HUES64 (cell line): ENCODE results near the gene TYSND1.
A peak's percentile ranks its signal among the peaks of the same experiment; 100 is the strongest.
"Not testable (repeated sequence)": the region's sequence is repeated elsewhere in the genome, so short reads cannot be mapped to it uniquely, and the experiment has no call there.

ENCODE experiments used
- H3K27ac ChIP-seq: 2 replicates; pipeline ENCODE4 v1.7.0; 2013; ENCODE audit warnings: low read depth, low read length, inconsistent platforms
- H3K27me3 ChIP-seq: 2 replicates; pipeline ENCODE4 v1.6.1; 2013; ENCODE audit warnings: mild to moderate bottlenecking, low read length; ENCODE audit not compliant: insufficient read depth
- H3K36me3 ChIP-seq: 2 replicates; pipeline ENCODE4 v1.6.1; 2013; ENCODE audit warnings: mild to moderate bottlenecking, low read length; ENCODE audit not compliant: insufficient read depth
- H3K4me1 ChIP-seq: 2 replicates; pipeline ENCODE4 v1.6.1; 2013; ENCODE audit warnings: mild to moderate bottlenecking, low read length, moderate library complexity; ENCODE audit not compliant: insufficient read depth
- H3K4me3 ChIP-seq: 2 replicates; pipeline ENCODE4 v1.5.1; 2013; ENCODE audit warnings: mild to moderate bottlenecking, low read length, moderate library complexity
- H3K9ac ChIP-seq: 2 replicates; pipeline ENCODE4 v1.6.1; 2013; ENCODE audit warnings: mild to moderate bottlenecking, low read depth, low read length
- H3K9me3 ChIP-seq: 2 replicates; pipeline ENCODE4 v1.6.1; 2013; ENCODE audit warnings: low read depth, low read length; ENCODE audit not compliant: insufficient read depth
- WGBS: fragments of 150-250, 120-280 bp; methylation state at CpG from one replicate; pipeline ENCODE4 v1.1.7; 2013; ENCODE audit warnings: missing lambda C conversion rate; 5-methylcytosine and 5-hydroxymethylcytosine counted together

TYSND1 gene

GRCh38 chr10:70162892-70163201, 16.3 kb upstream of the TYSND1 start:
- H3K4me1 ChIP-seq: peaks cover 9% of the 10 kb centered on the region
- peaks cover 65% of the 10 kb centered on the region for H3K36me3 ChIP-seq
- H3K27me3 ChIP-seq: no peaks in the 10 kb centered on the region
- H3K9me3 ChIP-seq: no peaks in the 10 kb centered on the region
- H3K27ac ChIP-seq: no peak overlapping the region; the same call in 1 of the 2 replicates
- WGBS: 83% methylated on average over 1 of the region's 1 CpG
- no peak overlapping the region for H3K4me3 ChIP-seq
- no peak overlapping the region for H3K9ac ChIP-seq

DNA sequence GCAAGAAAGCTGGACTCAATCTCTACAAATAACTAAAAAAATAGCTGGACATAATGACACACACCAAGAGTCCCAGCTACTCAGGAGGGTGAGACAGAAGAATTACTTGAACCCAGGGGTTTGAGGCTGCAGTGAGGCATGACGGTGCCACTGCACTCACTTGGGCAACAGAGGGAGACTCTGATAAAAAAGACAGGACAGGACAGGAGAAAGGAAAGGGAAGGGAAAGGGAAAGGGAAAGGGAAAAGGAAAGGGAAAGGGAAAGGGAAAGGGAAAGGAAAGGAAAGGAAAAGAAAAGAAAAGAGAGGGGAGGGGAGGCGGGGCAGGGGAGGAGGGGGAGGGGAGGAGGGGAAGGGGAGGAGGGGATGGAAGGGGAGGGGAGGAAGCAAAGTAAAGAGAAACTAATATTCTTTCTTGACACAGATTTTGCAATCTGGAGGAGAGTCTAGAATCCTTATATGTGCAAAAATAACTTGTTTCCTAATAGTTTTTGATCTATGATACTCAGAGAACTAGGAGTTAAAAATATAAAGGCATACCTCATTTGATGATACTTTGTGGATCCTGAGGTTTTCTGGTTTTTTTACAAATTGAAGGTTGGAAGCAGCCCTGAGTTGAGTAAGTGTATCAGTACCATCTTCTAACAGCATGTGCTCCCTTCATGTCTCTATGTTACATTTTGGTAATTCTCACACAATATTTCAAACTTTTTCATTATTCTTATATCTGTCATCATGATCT, 15.8 kb upstream of the TYSND1 start:
- Histone ChIP-seq H3K27me3 (no peaks in the 10 kb centered on the region), H3K27ac (no peak overlapping the region; the same call in 1 of the 2 replicates), H3K9ac (no peak overlapping the region), H3K9me3 (no peaks in the 10 kb centered on the region), H3K4me3 (no peak overlapping the region), H3K36me3 (peaks cover 66% of the 10 kb centered on the region), H3K4me1 (peaks cover 9% of the 10 kb centered on the region)
- 89% methylated on average over 1 of the region's 2 CpGs for WGBS

DNA sequence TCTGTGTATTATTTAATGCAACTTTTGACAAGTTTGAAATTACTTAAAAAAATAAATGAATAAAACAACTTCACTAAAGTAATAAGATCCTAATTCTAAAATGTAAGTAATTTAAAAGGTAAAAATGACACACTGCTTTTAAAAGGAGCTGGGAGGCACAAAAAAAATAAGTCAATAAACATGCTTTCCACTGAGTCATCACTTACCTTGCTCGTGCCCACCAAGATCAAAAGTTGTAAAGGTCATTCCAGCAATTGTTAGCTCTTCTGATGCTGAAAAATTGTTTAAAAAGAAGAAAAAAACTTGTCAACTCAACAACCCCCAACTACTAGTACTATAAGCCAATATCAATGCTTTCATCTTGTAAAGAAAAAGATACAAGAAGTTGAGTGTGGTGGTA, 14.3 kb upstream of the TYSND1 start:
- no peak overlapping the region for H3K9ac ChIP-seq
- no peaks in the 10 kb centered on the region for H3K9me3 ChIP-seq
- no peak overlapping the region for H3K4me3 ChIP-seq
- no peaks in the 10 kb centered on the region for H3K27me3 ChIP-seq
- 91% methylated on average over 1 of the region's 1 CpG for WGBS
- H3K27ac ChIP-seq: no peak overlapping the region
- peaks cover 69% of the 10 kb centered on the region for H3K36me3 ChIP-seq
- peaks cover 9% of the 10 kb centered on the region for H3K4me1 ChIP-seq

DNA sequence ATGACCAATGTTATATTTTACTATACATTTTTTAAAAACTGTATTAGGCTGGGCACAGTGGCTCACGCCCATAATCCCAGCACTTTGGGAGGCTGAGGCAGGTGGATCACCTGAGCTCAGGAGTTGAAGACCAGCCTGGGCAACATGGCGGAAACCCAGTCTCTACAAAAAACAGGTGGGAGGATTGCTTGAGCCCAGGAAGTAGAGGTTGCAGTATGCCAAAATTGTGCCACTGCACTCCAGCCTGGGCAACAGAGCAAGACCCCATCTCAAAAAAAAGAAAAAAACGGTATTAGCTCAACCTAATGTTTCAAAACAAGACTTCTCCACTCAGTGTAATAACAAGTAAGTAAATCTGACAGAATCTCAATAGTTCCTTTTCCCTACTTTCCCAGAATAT, 12.9 kb upstream of the TYSND1 start:
- H3K4me3 ChIP-seq, H3K9ac ChIP-seq, H3K27me3 ChIP-seq, H3K27ac ChIP-seq, H3K9me3 ChIP-seq: not testable (repeated sequence)
- H3K36me3 ChIP-seq: peaks cover 77% of the 10 kb centered on the region
- H3K4me1 ChIP-seq: peaks cover 11% of the 10 kb centered on the region
- WGBS: 82% methylated on average over 3 of the region's 3 CpGs

DNA sequence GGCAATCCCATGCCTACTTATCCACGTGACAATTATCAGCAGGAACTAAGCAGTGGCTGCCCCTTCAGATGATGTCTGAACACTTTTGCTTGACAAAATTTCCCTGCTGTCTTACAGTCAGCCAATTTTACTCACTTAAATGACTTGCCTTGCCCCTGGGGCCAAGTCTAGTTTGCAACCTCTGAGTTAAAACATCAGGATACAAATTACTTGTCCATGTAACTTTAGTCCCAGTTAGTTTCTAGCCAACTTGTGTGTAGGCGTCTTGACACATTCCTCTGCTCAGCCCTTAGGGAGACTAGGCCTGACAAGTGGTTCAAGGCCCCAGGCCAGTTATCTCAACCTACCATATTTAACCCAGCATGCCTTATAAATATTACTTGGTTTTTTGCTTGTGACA, 11.6 kb upstream of the TYSND1 start:
- H3K27ac ChIP-seq: no peak overlapping the region

DNA sequence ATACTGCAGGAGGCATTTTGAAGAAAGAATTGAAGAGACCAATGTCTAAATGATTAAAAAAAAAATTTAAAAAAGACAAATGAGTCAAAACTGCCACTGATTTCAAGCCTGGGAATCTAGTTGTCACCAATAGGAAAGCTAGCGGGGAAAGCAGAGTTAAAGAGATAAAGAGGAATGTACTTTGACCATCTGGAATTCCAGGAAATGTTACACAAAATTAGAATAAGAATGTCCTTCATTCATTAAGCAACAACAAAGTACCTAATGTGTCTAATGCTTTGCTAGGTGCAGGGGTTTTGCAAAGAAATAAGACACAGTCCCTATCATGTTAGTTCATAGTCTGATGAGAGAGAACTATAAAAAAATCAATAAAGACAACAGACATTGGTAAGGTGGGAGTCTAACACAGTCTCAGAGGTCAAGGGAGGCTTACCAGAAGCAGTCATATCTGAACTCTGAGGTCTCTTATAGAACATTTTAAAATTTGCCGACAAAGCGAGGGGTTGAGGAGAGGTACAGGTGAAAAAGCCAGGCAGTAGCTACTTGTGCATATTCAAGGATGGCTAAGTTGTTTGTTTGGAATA, 8.8 kb upstream of the TYSND1 start:
- Histone ChIP-seq H3K27ac (peak overlapping the region; percentile 19; the same call in 1 of the 2 replicates), H3K9ac (no peak overlapping the region), H3K27me3 (no peaks in the 10 kb centered on the region), H3K9me3 (no peaks in the 10 kb centered on the region), H3K4me1 (peaks cover 3% of the 10 kb centered on the region; the same call in 1 of the 2 replicates), H3K4me3 (no peak overlapping the region), H3K36me3 (peaks cover 100% of the 10 kb centered on the region)
- 64% methylated on average over 3 of the region's 3 CpGs for WGBS

More for the DNA sequence above, 11.6 kb upstream of the TYSND1 start:
- H3K4me3 ChIP-seq: no peak overlapping the region
- no peaks in the 10 kb centered on the region for H3K27me3 ChIP-seq
- peaks cover 87% of the 10 kb centered on the region for H3K36me3 ChIP-seq
- 96% methylated on average over 2 of the region's 2 CpGs for WGBS
- H3K4me1 ChIP-seq: peaks cover 10% of the 10 kb centered on the region
- H3K9me3 ChIP-seq: no peaks in the 10 kb centered on the region
- H3K9ac ChIP-seq: no peak overlapping the region

GRCh38 chr10:70148516-70148915, 2.0 kb upstream of the TYSND1 start:
- Histone ChIP-seq H3K4me3 (no peak overlapping the region), H3K9me3 (no peaks in the 10 kb centered on the region), H3K27ac (no peak overlapping the region), H3K4me1 (peaks cover 6% of the 10 kb centered on the region; the same call in 1 of the 2 replicates), H3K36me3 (peaks cover 42% of the 10 kb centered on the region), H3K9ac (no peak overlapping the region), H3K27me3 (peaks cover 7% of the 10 kb centered on the region)
- WGBS: 97% methylated on average over 5 of the region's 5 CpGs

DNA sequence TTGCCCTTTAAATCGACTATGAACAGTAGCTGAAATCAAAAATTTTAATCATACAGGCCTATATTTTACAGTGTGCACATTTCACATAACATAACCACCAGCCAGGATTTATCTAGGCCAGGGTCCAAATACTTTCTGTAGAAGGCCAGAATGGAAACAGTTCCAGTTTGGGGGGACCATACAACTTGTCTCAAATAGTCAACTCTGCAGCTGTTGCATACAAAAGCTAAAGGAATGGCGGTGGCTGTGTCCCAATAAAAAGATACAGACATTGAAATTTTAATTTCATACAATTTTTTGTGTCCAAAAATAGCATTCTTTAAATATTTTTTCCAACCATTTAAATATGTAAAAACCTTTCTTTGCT, 742 bp upstream of the TYSND1 start:
- H3K27me3 ChIP-seq: peaks cover 7% of the 10 kb centered on the region
- peak overlapping the region; percentile 89 for H3K4me3 ChIP-seq
- no peaks in the 10 kb centered on the region for H3K9me3 ChIP-seq
- 82% methylated on average over 2 of the region's 2 CpGs for WGBS
- H3K27ac ChIP-seq: peak overlapping the region; percentile 83; the same call in 1 of the 2 replicates
- peaks cover 6% of the 10 kb centered on the region; the same call in 1 of the 2 replicates for H3K4me1 ChIP-seq
- H3K36me3 ChIP-seq: peaks cover 30% of the 10 kb centered on the region
- no peak overlapping the region for H3K9ac ChIP-seq

- Histone ChIP-seq H3K9me3 (no peaks in the 10 kb centered on the region), H3K4me3 (peak overlapping the region; percentile 89), H3K36me3 (peaks cover 16% of the 10 kb centered on the region), H3K4me1 (peaks cover 6% of the 10 kb centered on the region; the same call in 1 of the 2 replicates), H3K27me3 (peaks cover 7% of the 10 kb centered on the region), H3K27ac (peak overlapping the region; percentile 84), H3K9ac (peak overlapping the region; percentile 95)
- WGBS: under 1% methylated on average over 98 of the region's 98 CpGs
Observed at GRCh38 chr10:70145666-70146488, 623 bp downstream of the TYSND1 start.

GRCh38 chr10:70145166-70145665, 1.3 kb downstream of the TYSND1 start:
- no peaks in the 10 kb centered on the region for H3K9me3 ChIP-seq
- WGBS: 23% methylated on average over 27 of the region's 28 CpGs
- peak overlapping the region; percentile 95 for H3K9ac ChIP-seq
- H3K36me3 ChIP-seq: peaks cover 9% of the 10 kb centered on the region
- no peak overlapping the region for H3K27ac ChIP-seq
- peaks cover 6% of the 10 kb centered on the region; the same call in 1 of the 2 replicates for H3K4me1 ChIP-seq
- H3K4me3 ChIP-seq: peak overlapping the region; percentile 89
- peaks cover 7% of the 10 kb centered on the region for H3K27me3 ChIP-seq
